Stimulated activated memory B cell treated with anti-CD40 and anti-IgM and Interleukin-4, amounts not matched to agents 10 μg/mL and 1 μg/mL and 100 μg/mL, for 72 hours (primary cell): Measurements from ENCODE around the gene SLC25A30.
A peak's percentile ranks its signal among the peaks of the same experiment; 100 is the strongest.
"Not testable (repeated sequence)": the region's sequence is repeated elsewhere in the genome, so short reads cannot be mapped to it uniquely, and the experiment has no call there.

Experiments used
- ATAC-seq: fragments of 150-1000 bp; cut with Tn5 transposase; 2 replicates; pipeline ENCODE4 v1.10.0; 2021
- H3K27ac Mint-ChIP-seq: one replicate; pipeline ENCODE4 v1.8.0; 2022; ENCODE audit warnings: mild to moderate bottlenecking, mixed read lengths
- H3K27me3 Mint-ChIP-seq: one replicate; pipeline ENCODE4 v1.8.0; 2022; ENCODE audit warnings: mixed read lengths
- H3K36me3 Mint-ChIP-seq: one replicate; pipeline ENCODE4 v1.8.0; 2022; ENCODE audit warnings: mixed read lengths
- H3K4me1 Mint-ChIP-seq: one replicate; pipeline ENCODE4 v1.8.0; 2022; ENCODE audit warnings: mixed read lengths
- H3K4me3 Mint-ChIP-seq: one replicate; pipeline ENCODE4 v1.8.0; 2022; ENCODE audit warnings: mild to moderate bottlenecking, moderate library complexity, mixed read lengths
- H3K9me3 Mint-ChIP-seq: one replicate; pipeline ENCODE4 v1.8.0; 2022; ENCODE audit warnings: mixed read lengths

The SLC25A30 gene

GRCh38 chr13:45437947-45438346 lies 19.8 kb upstream of the SLC25A30 start:
- H3K4me1 Mint-ChIP-seq, result peaks cover 24% of the 10 kb centered on the region
- no peak overlapping the region for H3K27ac Mint-ChIP-seq
- no peaks in the 10 kb centered on the region for H3K9me3 Mint-ChIP-seq
- H3K27me3 Mint-ChIP-seq, result no peaks in the 10 kb centered on the region
- ATAC-seq, result no peak
- H3K4me3 Mint-ChIP-seq, result no peak overlapping the region
- no peaks in the 10 kb centered on the region for H3K36me3 Mint-ChIP-seq

- no peak for ATAC-seq
- Mint-ChIP-seq H3K4me1 (peaks cover 21% of the 10 kb centered on the region), H3K4me3 (no peak overlapping the region), H3K27me3 (no peaks in the 10 kb centered on the region), H3K27ac (no peak overlapping the region), H3K9me3 (no peaks in the 10 kb centered on the region), H3K36me3 (no peaks in the 10 kb centered on the region)
Observed at GRCh38 chr13:45436953-45437352, 18.8 kb upstream of the SLC25A30 start.

DNA sequence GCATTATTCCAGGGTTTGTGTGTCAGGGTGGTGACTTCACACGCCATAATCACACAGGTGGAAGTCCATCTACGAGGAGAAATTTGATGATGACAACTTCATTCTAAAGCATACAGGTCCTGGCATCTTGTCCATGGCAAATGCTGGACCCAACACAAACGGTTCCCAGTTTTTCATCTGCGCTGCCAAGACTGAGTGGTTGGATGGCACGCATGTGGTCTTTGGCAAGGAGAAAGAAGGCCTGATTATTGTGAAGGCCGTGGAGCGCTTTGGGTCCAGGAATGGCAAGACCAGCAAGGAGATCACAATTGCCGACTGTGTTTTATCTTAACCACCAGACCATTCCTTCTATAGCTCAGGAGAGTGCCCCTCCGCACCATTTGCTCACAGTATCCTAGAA lies 18.2 kb upstream of the SLC25A30 start:
- Mint-ChIP-seq H3K9me3 (no peaks in the 10 kb centered on the region), H3K36me3 (no peaks in the 10 kb centered on the region), H3K4me1 (peaks cover 14% of the 10 kb centered on the region), H3K27me3 (no peaks in the 10 kb centered on the region), H3K4me3 (no peak overlapping the region), H3K27ac (no peak overlapping the region)
- ATAC-seq, result no peak

GRCh38 chr13:45434556-45435371 lies 16.6 kb upstream of the SLC25A30 start:
- Mint-ChIP-seq H3K9me3 (no peaks in the 10 kb centered on the region), H3K27me3 (no peaks in the 10 kb centered on the region), H3K4me3 (no peak overlapping the region), H3K4me1 (peaks cover under 1% of the 10 kb centered on the region), H3K36me3 (no peaks in the 10 kb centered on the region), H3K27ac (no peak overlapping the region)
- ATAC-seq, result no peak

- Mint-ChIP-seq H3K36me3 (no peaks in the 10 kb centered on the region), H3K4me3 (no peak overlapping the region), H3K9me3 (no peaks in the 10 kb centered on the region), H3K27ac (no peak overlapping the region), H3K4me1 (no peaks in the 10 kb centered on the region), H3K27me3 (no peaks in the 10 kb centered on the region)
- ATAC-seq, result no peak
Observed at GRCh38 chr13:45433381-45433790, 15.2 kb upstream of the SLC25A30 start.

DNA sequence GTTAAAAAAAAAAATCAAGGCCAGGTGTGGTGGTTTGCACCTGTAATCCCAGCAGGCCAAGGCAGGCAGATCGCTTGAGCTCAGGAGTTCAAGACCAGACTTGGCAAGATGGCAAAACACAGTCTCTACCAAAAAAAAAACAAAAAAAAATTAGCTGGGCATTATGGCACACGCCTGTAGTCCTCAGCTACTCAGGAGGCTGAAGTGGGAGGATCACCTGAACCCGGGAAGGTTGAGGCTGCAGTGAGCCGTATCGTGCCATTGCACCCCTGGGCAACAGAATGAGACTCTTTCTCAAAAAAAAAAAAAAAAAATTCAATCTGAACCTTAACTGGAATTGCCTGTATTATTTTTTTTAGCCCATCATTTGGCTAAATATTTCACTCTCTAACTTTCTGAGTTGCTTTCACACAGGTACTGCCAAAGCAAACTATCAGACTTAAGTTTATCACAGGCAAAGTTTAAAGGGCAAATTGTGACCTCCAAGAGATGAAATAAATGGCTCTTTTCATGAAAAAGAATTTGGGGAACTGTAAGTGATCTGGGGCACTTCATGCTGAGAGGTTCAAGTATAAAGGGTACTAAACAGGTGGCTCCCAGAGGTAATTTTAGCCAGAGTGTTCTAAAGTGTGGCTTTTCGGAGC lies 14.7 kb upstream of the SLC25A30 start:
- Mint-ChIP-seq H3K9me3 (no peaks in the 10 kb centered on the region), H3K27ac (no peak overlapping the region), H3K27me3 (no peaks in the 10 kb centered on the region), H3K36me3 (no peaks in the 10 kb centered on the region), H3K4me3 (no peak overlapping the region), H3K4me1 (no peaks in the 10 kb centered on the region)
- ATAC-seq, result no peak

DNA sequence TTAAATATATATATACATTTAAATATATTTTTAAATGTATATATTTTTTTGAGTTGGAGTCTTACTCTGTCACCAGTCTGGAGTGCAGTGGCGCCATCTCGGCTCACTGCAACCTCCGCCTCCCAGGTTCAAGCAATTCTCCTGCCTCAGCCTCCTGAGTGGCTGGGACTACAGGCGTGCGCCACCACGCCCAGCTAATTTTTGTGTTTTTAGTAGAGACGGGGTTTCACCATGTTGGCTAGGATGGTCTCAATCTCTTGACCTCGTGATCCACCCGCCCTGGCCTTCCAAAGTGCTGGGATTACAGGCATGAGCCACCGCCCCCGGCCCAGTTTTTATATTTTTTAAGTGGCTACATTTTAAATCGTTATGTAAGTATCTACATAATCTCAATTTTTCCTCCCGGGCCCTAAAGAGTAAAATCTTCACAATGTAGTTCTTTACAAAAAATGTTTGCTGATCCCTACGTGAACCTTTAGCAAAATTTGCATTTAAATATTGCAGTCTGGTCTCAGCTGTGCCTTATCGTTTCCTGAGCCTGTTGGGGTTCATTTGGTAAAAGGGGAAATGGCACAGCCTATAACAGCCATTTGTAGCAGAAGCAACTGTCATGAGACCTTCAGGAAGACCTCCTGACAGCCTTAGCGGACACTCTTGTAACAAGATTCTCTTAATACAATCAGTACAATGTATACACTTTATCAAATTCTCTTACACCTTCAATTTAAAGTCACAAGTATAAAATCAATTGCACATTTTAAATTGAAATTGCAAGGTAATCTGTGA lies 8.1 kb upstream of the SLC25A30 start:
- not testable (repeated sequence) for H3K4me1 Mint-ChIP-seq, H3K4me3 Mint-ChIP-seq, H3K27ac Mint-ChIP-seq, H3K27me3 Mint-ChIP-seq, ATAC-seq, H3K36me3 Mint-ChIP-seq, H3K9me3 Mint-ChIP-seq

- H3K4me3 Mint-ChIP-seq, result no peak overlapping the region
- no peaks in the 10 kb centered on the region for H3K4me1 Mint-ChIP-seq
- no peaks in the 10 kb centered on the region for H3K9me3 Mint-ChIP-seq
- ATAC-seq, result no peak
- H3K36me3 Mint-ChIP-seq, result no peaks in the 10 kb centered on the region
- H3K27me3 Mint-ChIP-seq, result no peaks in the 10 kb centered on the region
- no peak overlapping the region for H3K27ac Mint-ChIP-seq
Observed at GRCh38 chr13:45422731-45423292, 4.6 kb upstream of the SLC25A30 start.

DNA sequence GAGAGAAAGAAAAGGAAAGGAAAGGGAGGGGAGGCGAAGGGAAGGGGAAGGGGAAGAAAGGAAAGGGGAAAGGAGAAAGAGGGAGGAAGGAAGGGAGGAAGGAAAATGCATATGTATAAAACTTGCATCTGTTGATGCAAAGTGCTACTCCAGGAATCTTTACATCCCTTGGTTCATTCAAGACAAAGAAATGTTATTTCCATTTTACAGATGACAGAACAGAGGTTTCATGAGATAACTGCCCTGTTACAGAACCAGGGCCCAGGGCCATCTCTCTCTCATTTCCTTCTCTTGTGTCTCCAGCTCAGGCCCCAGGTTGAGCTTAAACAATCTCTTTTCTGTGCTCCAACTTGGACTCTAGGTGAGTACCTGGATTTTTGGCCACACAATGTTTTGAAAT lies 1.8 kb upstream of the SLC25A30 start:
- H3K4me3 Mint-ChIP-seq, result peak overlapping the region; percentile 19

DNA sequence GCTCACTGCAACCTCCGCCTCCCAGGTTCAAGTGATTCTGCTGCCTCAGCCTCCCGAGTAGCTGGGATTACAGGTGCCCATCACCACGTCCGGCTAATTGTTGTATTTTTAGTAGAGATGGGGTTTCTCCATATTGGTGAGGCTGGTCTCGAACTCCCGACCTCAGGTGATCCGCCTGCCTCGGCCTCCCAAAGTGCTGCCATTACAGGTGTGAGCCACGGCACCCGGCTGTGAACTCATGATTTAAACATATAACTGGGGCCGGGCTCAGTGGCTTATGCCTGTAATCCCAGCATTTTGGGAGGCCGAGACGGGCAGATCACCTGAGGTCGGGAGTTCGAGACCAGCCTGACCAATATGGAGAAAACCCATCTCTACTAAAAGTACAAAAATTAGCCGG lies 1.2 kb upstream of the SLC25A30 start:
- not testable (repeated sequence) for H3K9me3 Mint-ChIP-seq, ATAC-seq

More for the DNA sequence above, 1.8 kb upstream of the SLC25A30 start:
- H3K9me3 Mint-ChIP-seq, result no peaks in the 10 kb centered on the region
- H3K36me3 Mint-ChIP-seq, result no peaks in the 10 kb centered on the region
- no peak for ATAC-seq
- no peaks in the 10 kb centered on the region for H3K27me3 Mint-ChIP-seq
- H3K4me1 Mint-ChIP-seq, result peaks cover 11% of the 10 kb centered on the region
- no peak overlapping the region for H3K27ac Mint-ChIP-seq

DNA sequence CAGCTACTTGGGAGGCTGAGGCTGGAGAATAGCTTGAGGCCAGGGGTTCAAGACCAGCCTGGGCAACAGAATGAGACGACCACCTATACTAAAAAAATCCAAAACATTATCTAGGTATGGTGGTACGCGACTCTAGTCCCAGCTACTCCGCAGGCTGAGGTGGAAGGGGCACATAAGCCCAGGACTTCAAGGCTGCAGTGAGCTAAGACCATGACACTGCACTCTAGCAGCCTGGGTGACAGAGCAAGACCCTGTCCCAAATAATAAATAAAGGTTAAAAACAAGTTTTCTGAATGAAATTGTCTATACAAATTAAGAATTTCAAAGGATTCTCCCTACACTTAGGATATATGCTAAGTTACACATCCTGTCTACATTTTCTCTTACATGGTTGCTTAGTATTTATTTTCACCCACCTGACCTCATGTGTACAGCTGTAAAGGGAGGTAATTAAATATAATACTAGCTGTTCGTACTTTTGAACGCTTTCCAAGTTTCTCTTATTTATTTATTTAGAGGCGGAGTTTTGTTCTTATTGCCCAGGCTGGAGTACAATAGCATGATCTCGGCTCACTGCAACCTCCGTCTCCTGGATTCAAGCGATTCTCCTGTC lies 1.6 kb downstream of the SLC25A30 start:
- H3K4me3 Mint-ChIP-seq, result peak overlapping the region; percentile 86
- no peak for ATAC-seq
- H3K36me3 Mint-ChIP-seq, result no peaks in the 10 kb centered on the region
- H3K9me3 Mint-ChIP-seq, result no peaks in the 10 kb centered on the region
- peak overlapping the region; percentile 98 for H3K27ac Mint-ChIP-seq
- peaks cover 22% of the 10 kb centered on the region for H3K4me1 Mint-ChIP-seq
- no peaks in the 10 kb centered on the region for H3K27me3 Mint-ChIP-seq

More for the DNA sequence above, 1.2 kb upstream of the SLC25A30 start:
- H3K4me1 Mint-ChIP-seq, result peaks cover 17% of the 10 kb centered on the region
- H3K27ac Mint-ChIP-seq, H3K27me3 Mint-ChIP-seq, H3K36me3 Mint-ChIP-seq, H3K4me3 Mint-ChIP-seq: not testable (repeated sequence)

GRCh38 chr13:45415112-45415511 lies 3.1 kb downstream of the SLC25A30 start:
- H3K27ac Mint-ChIP-seq, result no peak overlapping the region
- no peaks in the 10 kb centered on the region for H3K27me3 Mint-ChIP-seq
- peaks cover 12% of the 10 kb centered on the region for H3K36me3 Mint-ChIP-seq
- peaks cover 22% of the 10 kb centered on the region for H3K4me1 Mint-ChIP-seq
- no peaks in the 10 kb centered on the region for H3K9me3 Mint-ChIP-seq
- H3K4me3 Mint-ChIP-seq, result no peak overlapping the region
- ATAC-seq, result no peak

DNA sequence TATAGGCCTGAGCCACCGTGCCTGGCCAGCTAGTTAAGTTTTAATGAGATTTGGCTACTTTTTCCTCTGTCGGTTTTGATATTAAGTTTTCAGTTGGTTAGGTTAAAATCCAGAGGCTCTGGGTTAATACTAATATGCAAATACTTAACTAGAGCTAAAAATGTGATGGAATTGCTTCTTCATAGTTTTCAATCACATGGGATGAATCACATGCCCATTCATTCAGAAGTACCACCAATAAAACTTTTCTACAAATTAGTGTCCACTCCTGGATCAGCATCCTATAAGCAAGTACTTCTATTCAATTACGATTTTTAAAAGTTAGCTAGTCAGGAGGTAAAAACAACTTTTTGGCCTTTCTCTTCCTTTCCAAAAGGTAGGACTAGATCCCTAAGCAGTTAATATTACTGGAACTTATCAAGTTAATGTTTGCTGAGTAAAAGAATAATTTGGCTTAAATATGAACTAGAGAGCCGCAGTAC lies 4.3 kb downstream of the SLC25A30 start:
- Mint-ChIP-seq H3K9me3 (no peaks in the 10 kb centered on the region), H3K36me3 (peaks cover 16% of the 10 kb centered on the region), H3K4me3 (no peak overlapping the region), H3K4me1 (peaks cover 22% of the 10 kb centered on the region), H3K27me3 (no peaks in the 10 kb centered on the region), H3K27ac (no peak overlapping the region)
- ATAC-seq, result no peak

- peaks cover 26% of the 10 kb centered on the region for H3K36me3 Mint-ChIP-seq
- H3K27ac Mint-ChIP-seq, result no peak overlapping the region
- H3K4me1 Mint-ChIP-seq, result peaks cover 20% of the 10 kb centered on the region
- H3K4me3 Mint-ChIP-seq, result no peak overlapping the region
- no peaks in the 10 kb centered on the region for H3K27me3 Mint-ChIP-seq
- no peaks in the 10 kb centered on the region for H3K9me3 Mint-ChIP-seq
- no peak for ATAC-seq
Observed at GRCh38 chr13:45412274-45413049, 5.7 kb downstream of the SLC25A30 start.
